HPDE6-E6E7 (cell line): ENCODE data around the gene ALPK3.

ENCODE experiments used
- DNase-seq: peaks from one replicate; pipeline ENCODE4 v3.0.0; 2011; ENCODE audit warnings: missing footprints; ENCODE audit errors: extremely low spot score

Gene ALPK3

DNA sequence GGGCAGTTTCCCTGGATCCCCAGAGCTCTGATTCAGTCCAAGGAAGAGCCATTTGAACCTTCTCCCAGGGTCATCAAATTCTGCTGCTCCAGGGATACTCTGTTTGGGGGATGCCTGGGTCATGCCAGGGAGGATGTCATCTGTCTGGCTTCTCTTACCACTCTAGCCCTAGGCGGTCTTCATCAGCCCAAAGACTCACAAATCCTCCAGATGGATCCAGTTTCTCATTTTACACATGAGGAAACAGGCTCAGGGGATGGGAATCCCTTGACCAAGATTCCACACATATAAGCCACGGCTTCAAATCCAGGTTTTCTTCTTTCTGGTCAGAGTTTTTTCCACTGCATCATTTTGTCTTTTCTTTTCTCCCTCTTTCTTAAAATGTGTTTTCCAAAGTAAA lies 104.0 kb downstream of the ALPK3 start:
- DNase-seq = no peak

DNA sequence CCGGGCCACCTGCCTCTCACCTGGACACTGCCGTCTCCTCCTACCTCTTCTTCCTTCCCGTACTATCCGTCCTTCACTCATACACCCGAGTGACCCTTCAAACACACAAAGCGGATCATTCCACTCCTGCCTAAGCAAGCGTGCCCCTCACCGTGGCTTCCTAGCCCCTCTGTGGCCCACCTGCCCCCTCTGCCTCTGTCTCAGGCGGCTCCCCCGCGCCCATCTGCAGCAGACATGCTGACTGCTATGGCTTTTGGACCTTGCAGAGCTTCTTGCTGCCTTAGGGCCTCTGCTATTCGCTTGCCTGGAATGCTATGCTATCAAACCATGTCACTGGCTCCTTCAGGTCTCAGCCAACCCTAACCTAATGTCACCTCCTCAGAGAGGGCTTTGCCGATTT lies 105.4 kb downstream of the ALPK3 start:
- no peak for DNase-seq
